SK-N-SH treated with all-trans-retinoic acid at 6 μM for 48 hours (cell line): ENCODE measurements around the gene ARHGDIA.

Experiments used
- ARNTL ChIP-seq: fragments of 450-650 bp; formaldehyde crosslinking; IDR thresholded peaks from 2 replicates; pipeline ENCODE4 v1.5.0; 2020; ENCODE audit warnings: low read depth, mild to moderate bottlenecking, moderate library complexity, borderline replicate concordance
- GLIS3 ChIP-seq: fragments of 250-450 bp; sonication (Bioruptor Pico); IDR thresholded peaks from 2 replicates; pipeline ENCODE4 v1.5.0; 2020; ENCODE audit warnings: mild to moderate bottlenecking, moderate library complexity
- POU6F1 ChIP-seq: fragments of 250-450 bp; sonication (Bioruptor Pico); IDR thresholded peaks from 2 replicates; pipeline ENCODE4 v1.8.0; 2021; ENCODE audit warnings: low read depth, mild to moderate bottlenecking, moderate library complexity, borderline replicate concordance
- ZC3H10 ChIP-seq: fragments of 250-450 bp; sonication (Bioruptor Pico); IDR thresholded peaks from 2 replicates; pipeline ENCODE4 v1.5.1; 2021; ENCODE audit warnings: mild to moderate bottlenecking, moderate library complexity
- ZFP30 ChIP-seq: fragments of 450-650 bp; formaldehyde crosslinking; IDR thresholded peaks from 2 replicates; pipeline ENCODE4 v1.5.0; 2022; ENCODE audit warnings: mild to moderate bottlenecking, moderate library complexity
- TF ChIP-seq, protein P1 (sequence below): fragments of 250-450 bp; sonication (Bioruptor Pico); IDR thresholded peaks from 2 replicates; pipeline ENCODE4 v1.8.0; 2020; ENCODE audit warnings: mild to moderate bottlenecking, moderate library complexity, borderline replicate concordance

- TF ChIP-seq, protein P1, sequence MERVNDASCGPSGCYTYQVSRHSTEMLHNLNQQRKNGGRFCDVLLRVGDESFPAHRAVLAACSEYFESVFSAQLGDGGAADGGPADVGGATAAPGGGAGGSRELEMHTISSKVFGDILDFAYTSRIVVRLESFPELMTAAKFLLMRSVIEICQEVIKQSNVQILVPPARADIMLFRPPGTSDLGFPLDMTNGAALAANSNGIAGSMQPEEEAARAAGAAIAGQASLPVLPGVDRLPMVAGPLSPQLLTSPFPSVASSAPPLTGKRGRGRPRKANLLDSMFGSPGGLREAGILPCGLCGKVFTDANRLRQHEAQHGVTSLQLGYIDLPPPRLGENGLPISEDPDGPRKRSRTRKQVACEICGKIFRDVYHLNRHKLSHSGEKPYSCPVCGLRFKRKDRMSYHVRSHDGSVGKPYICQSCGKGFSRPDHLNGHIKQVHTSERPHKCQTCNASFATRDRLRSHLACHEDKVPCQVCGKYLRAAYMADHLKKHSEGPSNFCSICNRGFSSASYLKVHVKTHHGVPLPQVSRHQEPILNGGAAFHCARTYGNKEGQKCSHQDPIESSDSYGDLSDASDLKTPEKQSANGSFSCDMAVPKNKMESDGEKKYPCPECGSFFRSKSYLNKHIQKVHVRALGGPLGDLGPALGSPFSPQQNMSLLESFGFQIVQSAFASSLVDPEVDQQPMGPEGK, result no peak
- TF ChIP-seq ZFP30 (CRISPR knock-in tag), result no peak
- no peak for TF ChIP-seq ARNTL (CRISPR knock-in tag)
- TF ChIP-seq POU6F1 (CRISPR knock-in tag), result no peak
- TF ChIP-seq GLIS3, result no peak
- TF ChIP-seq ZC3H10 (CRISPR knock-in tag), result no peak
Measured at GRCh38 chr17:81854974-81855774, 16.0 kb downstream of the ARHGDIA start.
